PC-9 (cell line): Measurements from ENCODE around the gene BTBD1.

Experiments used
- EZH2 ChIP-seq: fragments of 200-600 bp; sonication (generic); IDR thresholded peaks from 2 replicates; pipeline ENCODE4 v1.8.0; 2017; ENCODE audit warnings: antibody characterized with exemption, low read depth
- TF ChIP-seq, protein P1 (sequence below): fragments of 200-600 bp; sonication (generic); conservative IDR thresholded peaks from 2 replicates; pipeline ENCODE4 v1.6.1; 2017; ENCODE audit warnings: mixed run types, antibody characterized with exemption, mild to moderate bottlenecking, moderate library complexity

DNA sequence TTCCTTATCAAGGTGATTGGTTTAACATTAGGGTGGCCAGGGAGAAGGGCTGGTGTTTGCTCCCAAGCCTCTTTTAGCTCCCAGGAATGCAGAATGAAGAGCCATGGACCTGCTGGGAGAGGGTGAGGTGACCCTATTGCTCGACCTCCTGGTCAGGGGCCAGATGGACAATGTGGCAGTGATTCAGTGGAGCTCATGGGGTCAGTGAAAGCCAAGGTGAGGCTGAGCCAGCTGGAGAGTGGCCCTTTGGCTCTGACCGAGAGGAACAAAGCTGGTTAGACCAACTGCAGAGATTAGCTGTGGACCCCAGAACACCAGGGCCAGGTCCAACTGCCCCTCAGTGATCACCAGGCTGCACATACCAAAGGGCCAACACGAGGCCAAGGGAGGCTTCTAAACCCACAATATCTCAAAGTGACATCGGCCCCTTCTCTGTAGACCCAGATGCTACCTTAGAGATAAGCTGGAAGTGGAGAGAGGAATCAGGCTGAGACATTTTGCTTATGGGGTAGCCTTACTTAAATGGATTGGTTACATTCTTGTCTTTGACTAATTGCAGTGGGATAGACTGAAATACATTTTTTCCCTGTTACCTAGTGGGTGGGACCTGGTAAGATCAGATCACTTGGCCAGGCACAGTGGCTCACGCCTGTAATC, 15.8 kb upstream of the BTBD1 start:
- TF ChIP-seq, protein P1, sequence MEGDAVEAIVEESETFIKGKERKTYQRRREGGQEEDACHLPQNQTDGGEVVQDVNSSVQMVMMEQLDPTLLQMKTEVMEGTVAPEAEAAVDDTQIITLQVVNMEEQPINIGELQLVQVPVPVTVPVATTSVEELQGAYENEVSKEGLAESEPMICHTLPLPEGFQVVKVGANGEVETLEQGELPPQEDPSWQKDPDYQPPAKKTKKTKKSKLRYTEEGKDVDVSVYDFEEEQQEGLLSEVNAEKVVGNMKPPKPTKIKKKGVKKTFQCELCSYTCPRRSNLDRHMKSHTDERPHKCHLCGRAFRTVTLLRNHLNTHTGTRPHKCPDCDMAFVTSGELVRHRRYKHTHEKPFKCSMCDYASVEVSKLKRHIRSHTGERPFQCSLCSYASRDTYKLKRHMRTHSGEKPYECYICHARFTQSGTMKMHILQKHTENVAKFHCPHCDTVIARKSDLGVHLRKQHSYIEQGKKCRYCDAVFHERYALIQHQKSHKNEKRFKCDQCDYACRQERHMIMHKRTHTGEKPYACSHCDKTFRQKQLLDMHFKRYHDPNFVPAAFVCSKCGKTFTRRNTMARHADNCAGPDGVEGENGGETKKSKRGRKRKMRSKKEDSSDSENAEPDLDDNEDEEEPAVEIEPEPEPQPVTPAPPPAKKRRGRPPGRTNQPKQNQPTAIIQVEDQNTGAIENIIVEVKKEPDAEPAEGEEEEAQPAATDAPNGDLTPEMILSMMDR: no peak
- no peak for TF ChIP-seq EZH2
